SK-N-MC (cell line): ENCODE data around the gene TRAPPC14.

Source experiments
- DNase-seq: peaks from one replicate; pipeline ENCODE4 v3.0.0-alpha.2; 2011; ENCODE audit warnings: low read depth, low spot score
- H3K27ac ChIP-seq: fragments of 200-600 bp; sonication (generic); 2 replicates; pipeline ENCODE4 v1.5.1; 2016; ENCODE audit warnings: mixed run types
- H3K36me3 ChIP-seq: fragments of 200-600 bp; sonication (generic); 2 replicates; pipeline ENCODE4 v1.6.1; 2017; ENCODE audit warnings: antibody characterized with exemption, low read length, mixed read lengths; ENCODE audit not compliant: insufficient read depth
- H3K4me3 ChIP-seq: fragments of 200-600 bp; sonication (generic); 2 replicates; pipeline ENCODE4 v1.5.1; 2016
- H3K9ac ChIP-seq: fragments of 200-600 bp; sonication (generic); 2 replicates; pipeline ENCODE4 v1.8.0; 2017; ENCODE audit warnings: mixed run types, mixed read lengths; ENCODE audit not compliant: insufficient read length
- H3K9me3 ChIP-seq: fragments of 200-600 bp; sonication (generic); 2 replicates; pipeline ENCODE4 v1.6.1; 2017; ENCODE audit warnings: low read depth, mild to moderate bottlenecking, antibody characterized with exemption, low read length, moderate library complexity, mixed read lengths
- EZH2 ChIP-seq: fragments of 200-600 bp; sonication (generic); IDR thresholded peaks from one replicate; pipeline ENCODE4 v1.6.1; 2017; ENCODE audit warnings: antibody characterized with exemption
- FOXP2 ChIP-seq: optimal IDR thresholded peaks from 2 replicates; pipeline ENCODE3; 2011; ENCODE audit warnings: mild to moderate bottlenecking, moderate library complexity; ENCODE audit not compliant: insufficient read depth; ENCODE audit errors: extremely low read length, control extremely low read depth
- POLR2AphosphoS5 ChIP-seq: IDR thresholded peaks from 2 replicates; pipeline ENCODE4 v1.6.1; 2012; ENCODE audit warnings: mild to moderate bottlenecking, low read depth, low read length, borderline replicate concordance

TRAPPC14 gene

GRCh38 chr7:100111156-100111555, 47.4 kb downstream of the TRAPPC14 start:
- H3K9ac ChIP-seq = no peak overlapping the region

GRCh38 chr7:100109521-100110163, 48.9 kb downstream of the TRAPPC14 start:
- Histone ChIP-seq H3K9me3 (no peaks in the 10 kb centered on the region), H3K4me3 (no peak overlapping the region), H3K36me3 (peaks cover 58% of the 10 kb centered on the region), H3K27ac (no peak overlapping the region), H3K9ac (no peak overlapping the region)
- DNase-seq = no peak
- TF ChIP-seq EZH2 = no peak
- TF ChIP-seq POLR2AphosphoS5 = no peak
- TF ChIP-seq FOXP2 = no peak

More at GRCh38 chr7:100111156-100111555, 47.4 kb downstream of the TRAPPC14 start:
- TF ChIP-seq FOXP2 = no peak
- TF ChIP-seq POLR2AphosphoS5 = no peak
- TF ChIP-seq EZH2 = no peak
- Histone ChIP-seq H3K4me3 (no peak overlapping the region), H3K27ac (no peak overlapping the region), H3K9me3 (no peaks in the 10 kb centered on the region), H3K36me3 (peaks cover 60% of the 10 kb centered on the region)
- no peak for DNase-seq

- TF ChIP-seq FOXP2 (no peak), POLR2AphosphoS5 (no peak), EZH2 (no peak)
- no peak overlapping the region for H3K9ac ChIP-seq
- DNase-seq = no peak
- no peak overlapping the region for H3K27ac ChIP-seq
- H3K36me3 ChIP-seq = peaks cover 59% of the 10 kb centered on the region
- no peaks in the 10 kb centered on the region for H3K9me3 ChIP-seq
- no peak overlapping the region for H3K4me3 ChIP-seq
Observed at GRCh38 chr7:100107890-100108289, 50.6 kb downstream of the TRAPPC14 start.

- no peak for TF ChIP-seq POLR2AphosphoS5
- TF ChIP-seq EZH2 = no peak
- no peak for TF ChIP-seq FOXP2
- Histone ChIP-seq H3K36me3 (peaks cover 59% of the 10 kb centered on the region), H3K4me3 (no peak overlapping the region), H3K27ac (no peak overlapping the region), H3K9ac (no peak overlapping the region), H3K9me3 (no peaks in the 10 kb centered on the region)
- DNase-seq = no peak
Observed at GRCh38 chr7:100107125-100107737, 51.3 kb downstream of the TRAPPC14 start.

- H3K36me3 ChIP-seq = peaks cover 54% of the 10 kb centered on the region
- H3K4me3 ChIP-seq = no peak overlapping the region
- no peaks in the 10 kb centered on the region for H3K9me3 ChIP-seq
- no peak overlapping the region for H3K9ac ChIP-seq
- H3K27ac ChIP-seq = no peak overlapping the region
- no peak for DNase-seq
- TF ChIP-seq EZH2 (no peak), POLR2AphosphoS5 (no peak), FOXP2 (no peak)
Observed at GRCh38 chr7:100106633-100107032, 51.9 kb downstream of the TRAPPC14 start.

- Histone ChIP-seq H3K9ac (no peak overlapping the region), H3K27ac (no peak overlapping the region), H3K36me3 (peaks cover 44% of the 10 kb centered on the region; the same call in 1 of the 2 replicates), H3K4me3 (no peak overlapping the region), H3K9me3 (no peaks in the 10 kb centered on the region)
- no peak for TF ChIP-seq EZH2
- no peak for TF ChIP-seq POLR2AphosphoS5
- TF ChIP-seq FOXP2 = no peak
- no peak for DNase-seq
Observed at GRCh38 chr7:100105534-100105933, 53.0 kb downstream of the TRAPPC14 start.
